ENCODE data around the gene SNRNP200.
A peak's percentile ranks its signal among the peaks of the same experiment; 100 is the strongest.

The SNRNP200 gene

DNA sequence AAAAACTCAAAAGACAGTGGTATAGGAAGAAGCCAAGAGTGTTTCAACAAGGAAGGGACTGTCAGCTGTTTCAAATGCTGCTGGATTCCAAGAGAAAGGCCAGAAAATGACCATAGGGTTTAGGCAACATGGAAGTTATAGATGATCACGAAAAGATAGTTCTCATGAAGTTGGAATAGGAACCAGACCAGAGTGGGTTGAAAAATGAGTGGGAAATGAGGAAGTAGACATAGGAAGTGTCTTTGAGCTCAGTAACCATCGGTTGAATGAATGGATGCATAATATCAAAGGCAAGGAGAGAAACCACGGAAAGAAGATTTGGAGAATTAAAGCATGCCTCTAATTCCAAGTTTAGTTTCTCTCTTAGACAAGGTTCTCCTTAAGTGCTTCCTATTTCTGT lies 31.5 kb upstream of the SNRNP200 start:
- Histone ChIP-seq H3K27me3 (no peaks in the 10 kb centered on the region), H3K4me3 (ENCODE audit: low read depth, low read length) (peak overlapping the region; percentile 80), H3K4me1 (no peaks in the 10 kb centered on the region), H3K9me3 (no peaks in the 10 kb centered on the region), H3K36me3 (no peaks in the 10 kb centered on the region)
- TF ChIP-seq, protein P1, sequence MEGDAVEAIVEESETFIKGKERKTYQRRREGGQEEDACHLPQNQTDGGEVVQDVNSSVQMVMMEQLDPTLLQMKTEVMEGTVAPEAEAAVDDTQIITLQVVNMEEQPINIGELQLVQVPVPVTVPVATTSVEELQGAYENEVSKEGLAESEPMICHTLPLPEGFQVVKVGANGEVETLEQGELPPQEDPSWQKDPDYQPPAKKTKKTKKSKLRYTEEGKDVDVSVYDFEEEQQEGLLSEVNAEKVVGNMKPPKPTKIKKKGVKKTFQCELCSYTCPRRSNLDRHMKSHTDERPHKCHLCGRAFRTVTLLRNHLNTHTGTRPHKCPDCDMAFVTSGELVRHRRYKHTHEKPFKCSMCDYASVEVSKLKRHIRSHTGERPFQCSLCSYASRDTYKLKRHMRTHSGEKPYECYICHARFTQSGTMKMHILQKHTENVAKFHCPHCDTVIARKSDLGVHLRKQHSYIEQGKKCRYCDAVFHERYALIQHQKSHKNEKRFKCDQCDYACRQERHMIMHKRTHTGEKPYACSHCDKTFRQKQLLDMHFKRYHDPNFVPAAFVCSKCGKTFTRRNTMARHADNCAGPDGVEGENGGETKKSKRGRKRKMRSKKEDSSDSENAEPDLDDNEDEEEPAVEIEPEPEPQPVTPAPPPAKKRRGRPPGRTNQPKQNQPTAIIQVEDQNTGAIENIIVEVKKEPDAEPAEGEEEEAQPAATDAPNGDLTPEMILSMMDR (IDR thresholded peaks at IDR 0.05; ENCODE audit: low read depth, low read length), result no peak
- DNase-seq, result no peak

DNA sequence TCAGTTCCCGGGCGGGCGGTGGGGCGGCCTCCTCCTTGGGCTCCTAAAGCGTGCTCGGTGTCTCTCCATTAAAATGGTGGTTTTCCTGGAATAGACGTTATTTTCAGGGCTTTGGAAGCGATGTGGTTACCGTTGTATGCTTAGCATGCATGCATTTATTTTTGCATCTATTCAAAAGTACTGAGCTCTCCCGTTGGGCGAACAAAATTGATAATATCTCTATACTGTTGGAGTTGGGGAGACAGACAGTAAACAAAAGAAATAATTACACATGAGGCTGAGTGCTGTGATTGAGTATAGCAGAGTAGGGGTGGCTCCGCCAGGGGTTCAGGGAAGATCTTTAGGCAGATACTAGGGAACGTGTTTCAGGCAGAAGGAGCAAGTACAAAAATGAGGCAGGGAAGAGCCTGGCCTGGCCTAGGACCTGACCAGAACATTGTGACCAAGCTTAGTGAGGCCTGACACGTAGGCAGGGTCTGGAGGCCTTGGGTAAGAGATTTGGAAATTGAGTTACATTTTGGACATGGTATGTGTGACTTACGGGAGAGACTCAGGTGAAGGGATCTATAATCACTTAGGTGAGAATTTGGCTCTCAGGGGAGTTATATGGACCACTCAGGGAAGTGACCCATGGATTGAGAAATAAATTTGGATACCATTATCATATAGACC lies 30.9 kb upstream of the SNRNP200 start:
- TF ChIP-seq, protein P1 (IDR thresholded peaks at IDR 0.05; ENCODE audit: low read depth, low read length), result no peak
- Histone ChIP-seq H3K4me3 (ENCODE audit: low read depth, low read length) (peak overlapping the region; percentile 80), H3K4me1 (no peaks in the 10 kb centered on the region), H3K9me3 (no peaks in the 10 kb centered on the region), H3K27me3 (no peaks in the 10 kb centered on the region), H3K36me3 (no peaks in the 10 kb centered on the region)
- DNase-seq, result no peak

DNA sequence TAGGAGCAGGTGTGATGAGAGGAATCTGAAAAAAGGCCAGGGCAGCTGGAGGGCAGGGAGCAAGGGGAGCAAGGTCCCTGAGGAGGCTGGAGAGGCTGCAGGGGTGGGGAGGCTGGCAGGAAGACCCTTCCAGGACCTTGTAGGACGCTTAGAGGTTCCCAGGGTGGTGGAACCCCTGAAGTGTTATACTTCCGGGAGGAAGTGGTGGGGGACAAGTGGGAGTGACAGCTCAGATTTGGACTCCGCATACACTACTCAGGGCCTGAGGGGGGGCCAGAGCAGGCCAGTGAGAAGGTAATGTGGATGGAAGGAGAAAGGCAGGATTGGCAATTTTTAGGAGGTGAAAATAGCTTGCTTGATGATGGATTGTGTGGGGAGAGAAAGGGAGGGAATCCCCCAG lies 28.4 kb upstream of the SNRNP200 start:
- TF ChIP-seq, protein P1 (IDR thresholded peaks at IDR 0.05; ENCODE audit: low read depth, low read length), result no peak
- H3K9me3 ChIP-seq, result no peaks in the 10 kb centered on the region
- no peak overlapping the region for H3K4me3 ChIP-seq (ENCODE audit: low read depth, low read length)
- H3K36me3 ChIP-seq, result no peaks in the 10 kb centered on the region
- H3K4me1 ChIP-seq, result no peaks in the 10 kb centered on the region
- no peaks in the 10 kb centered on the region for H3K27me3 ChIP-seq
- DNase-seq, result no peak

DNA sequence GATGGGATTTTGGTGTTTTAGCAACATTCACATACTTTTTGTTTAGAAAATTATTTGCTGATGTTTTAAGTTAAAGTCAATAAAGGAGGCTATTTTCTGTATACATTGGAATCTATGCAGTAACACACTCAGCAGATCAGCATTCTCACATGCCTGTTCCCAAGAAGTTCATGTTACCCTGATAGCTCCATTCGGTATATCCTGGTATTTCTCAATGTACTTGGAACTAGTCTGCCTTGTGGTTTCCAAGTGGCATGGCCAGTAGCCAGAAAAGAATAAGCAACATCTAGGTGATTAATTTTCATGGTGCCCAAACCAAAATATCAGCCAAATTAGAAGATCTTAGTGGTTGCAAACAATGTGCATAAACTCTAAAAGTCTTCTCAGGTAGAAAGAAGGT lies 25.1 kb upstream of the SNRNP200 start:
- Histone ChIP-seq H3K27me3 (no peaks in the 10 kb centered on the region), H3K9me3 (no peaks in the 10 kb centered on the region), H3K36me3 (peaks cover 8% of the 10 kb centered on the region; the same call in 1 of the 2 replicates), H3K4me3 (ENCODE audit: low read depth, low read length) (no peak overlapping the region), H3K4me1 (no peaks in the 10 kb centered on the region)
- TF ChIP-seq, protein P1 (IDR thresholded peaks at IDR 0.05; ENCODE audit: low read depth, low read length), result no peak
- no peak for DNase-seq

DNA sequence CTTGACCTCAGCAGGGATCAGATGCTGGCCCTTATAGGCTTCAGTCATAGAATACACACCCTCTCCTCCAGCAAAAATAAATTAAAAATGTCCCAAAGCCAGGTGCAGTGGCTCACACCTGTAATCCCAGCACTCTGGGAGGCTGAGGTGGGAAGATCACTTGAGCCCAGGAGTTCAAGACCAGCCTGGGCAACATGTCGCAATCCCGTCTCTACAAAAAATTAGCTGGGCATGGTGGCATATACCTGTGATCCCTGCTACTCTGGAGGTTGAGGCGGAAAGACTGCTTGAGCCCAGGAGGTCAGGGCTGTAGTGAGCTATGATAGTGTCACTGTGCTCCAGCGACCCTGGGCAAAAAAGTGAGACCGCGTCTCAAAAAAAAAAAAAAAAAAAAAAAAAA lies 24.5 kb upstream of the SNRNP200 start:
- DNase-seq, result no peak
- no peak overlapping the region for H3K4me3 ChIP-seq (ENCODE audit: low read depth, low read length)
- no peaks in the 10 kb centered on the region for H3K4me1 ChIP-seq
- TF ChIP-seq, protein P1 (IDR thresholded peaks at IDR 0.05; ENCODE audit: low read depth, low read length), result no peak
- peaks cover 8% of the 10 kb centered on the region; the same call in 1 of the 2 replicates for H3K36me3 ChIP-seq
- no peaks in the 10 kb centered on the region for H3K27me3 ChIP-seq
- no peaks in the 10 kb centered on the region for H3K9me3 ChIP-seq

DNA sequence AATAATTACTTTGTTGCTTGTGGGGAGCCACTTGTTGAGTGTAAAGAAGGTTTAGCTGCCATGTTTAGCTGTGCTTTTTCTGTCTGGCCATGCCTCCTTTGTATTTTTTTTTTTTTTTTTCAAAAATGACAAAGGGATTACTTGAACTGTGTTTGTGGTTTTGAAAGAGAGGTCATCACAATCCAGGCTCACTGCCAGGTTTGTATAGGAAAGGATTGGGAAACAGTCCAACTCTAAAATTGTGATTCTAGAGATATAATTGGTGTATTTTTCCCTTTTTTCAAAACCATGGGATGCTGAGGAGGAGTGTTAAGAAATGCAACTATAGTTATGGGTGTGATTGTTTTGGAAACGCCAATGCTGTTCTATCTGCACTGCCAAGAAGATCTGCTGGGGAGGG lies 24.1 kb upstream of the SNRNP200 start:
- Histone ChIP-seq H3K27me3 (no peaks in the 10 kb centered on the region), H3K36me3 (peaks cover 8% of the 10 kb centered on the region; the same call in 1 of the 2 replicates), H3K4me1 (no peaks in the 10 kb centered on the region), H3K4me3 (ENCODE audit: low read depth, low read length) (no peak overlapping the region), H3K9me3 (no peaks in the 10 kb centered on the region)
- DNase-seq, result no peak
- TF ChIP-seq, protein P1 (IDR thresholded peaks at IDR 0.05; ENCODE audit: low read depth, low read length), result no peak
